ENCODE data around the gene TTN. TPM values are rescaled to one million over a fixed set of nuclear protein-coding genes. Genes with fewer than 3 reads are reported as not detected.

Gene TTN
- total RNA-seq, 3 donors from 2014 or later (not counting 1 experiment from before 2014, with no cell fraction given): 2.5 to 4.2 (median 3.7) TPM

DNA sequence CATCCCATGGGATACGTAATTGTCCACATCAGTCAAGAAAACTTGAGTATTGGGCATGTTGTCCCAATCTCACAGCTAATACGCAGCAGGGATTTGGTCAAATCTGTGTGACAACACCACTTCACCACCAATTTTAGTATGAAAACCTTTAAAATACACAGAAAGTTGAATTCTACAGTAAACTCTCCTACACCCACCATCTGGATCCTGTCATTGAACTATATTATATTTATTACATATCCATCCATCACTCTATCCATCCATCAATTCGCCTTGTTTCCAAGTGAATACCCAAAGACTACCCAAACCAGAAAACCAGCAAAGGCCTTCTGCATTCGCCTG lies 328.0 kb downstream of the TTN start:
- no peaks in the 10 kb centered on the region for H3K36me3 ChIP-seq (ENCODE audit: control insufficient read depth, insufficient read depth, low read length)
- WGBS (ENCODE audit: insufficient coverage): 48% methylated on average over 3 of the region's 4 CpGs
- no peaks in the 10 kb centered on the region for H3K9me3 ChIP-seq (ENCODE audit: control insufficient read depth, insufficient read depth, low read length)
- peak overlapping the region; percentile 83 for H3K27ac ChIP-seq (ENCODE audit: low read length)
- Mint-ChIP-seq H3K4me3 (peak overlapping the region; percentile 98), H3K36me3 (no peaks in the 10 kb centered on the region), H3K27ac (peak overlapping the region; percentile 97 to 99), H3K27me3 (ENCODE audit: low read depth in 2 of 2) (no peaks in the 10 kb centered on the region), H3K9me3 (no peaks in the 10 kb centered on the region), H3K4me1 (peaks cover 38 to 50% of the 10 kb centered on the region in 2 donors)
- ATAC-seq (no peak), DNase-seq (no peak)
- H3K27me3 ChIP-seq (ENCODE audit: control insufficient read depth, insufficient read depth, low read length): no peaks in the 10 kb centered on the region
- peak overlapping the region; percentile 67 for H3K4me3 ChIP-seq (ENCODE audit: low read length)
- intact Hi-C loops (cut with micrococcal nuclease): loop anchor here (2.0 to 5.0 kb wide), 2 partner anchors 64 to 1528 kb away; partner anchors contain the start of gene CWC22
- TF ChIP-seq CTCF (IDR thresholded peaks at IDR 0.05): no peak
- H3K4me1 ChIP-seq (ENCODE audit: control insufficient read depth, insufficient read depth, low read length): peaks cover 32% of the 10 kb centered on the region

DNA sequence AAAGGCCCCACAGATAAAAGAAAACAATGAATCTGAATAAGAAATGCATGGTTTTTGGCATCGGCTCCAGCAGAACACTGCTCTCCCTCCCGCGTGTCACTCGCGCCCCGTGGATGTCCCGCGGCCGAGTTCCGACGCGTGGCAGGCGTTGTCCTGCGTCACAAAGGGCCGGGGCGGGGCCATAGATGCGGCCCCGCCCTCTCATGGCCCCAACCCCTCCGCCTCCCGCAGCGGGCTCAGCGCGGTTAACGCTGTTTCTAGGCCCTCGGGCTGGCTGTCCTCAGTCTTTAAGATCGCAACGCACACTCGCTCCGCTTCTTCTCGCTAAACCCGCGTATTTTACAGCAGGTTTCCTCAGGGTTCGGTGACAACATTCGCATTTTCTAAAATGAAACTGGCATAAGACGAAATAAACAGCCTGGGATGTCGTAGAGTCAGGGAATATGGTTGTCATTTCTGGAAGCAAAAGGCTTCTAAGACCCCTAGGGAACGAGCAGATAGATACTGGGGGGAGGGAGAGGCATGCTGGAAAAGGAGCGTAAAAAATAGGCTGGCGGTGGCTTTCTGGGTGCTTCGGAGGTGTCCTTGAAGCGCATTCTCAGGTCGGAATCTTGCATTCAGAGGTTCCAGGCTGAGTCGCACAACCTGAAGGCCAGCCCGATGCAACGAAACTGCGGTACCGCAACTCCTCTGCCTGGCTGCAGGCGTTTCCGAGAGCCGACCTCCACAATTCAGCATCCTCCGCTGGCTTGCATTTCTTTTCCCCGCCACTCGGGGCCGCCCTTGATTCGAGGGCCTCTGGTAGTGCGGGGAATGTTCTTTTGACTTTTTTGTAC lies 328.6 kb downstream of the TTN start, which contains the start of gene FKBP7:
Gene FKBP7, minus strand, starts transcription at position 162 of the 836 bp plus-strand sequence. Its CDS starts 101 bp downstream, at position 61.
- Mint-ChIP-seq H3K36me3 (no peaks in the 10 kb centered on the region), H3K27ac (peak within 1 kb of the TSS; percentile 97 to 99)

GRCh38 chr2:178478130-178478438 lies 329.1 kb downstream of the TTN start:
- H3K4me3 ChIP-seq (ENCODE audit: low read length): peak overlapping the region; percentile 67
- H3K27ac ChIP-seq (ENCODE audit: low read length): peak overlapping the region; percentile 83
- DNase-seq (no peak), ATAC-seq (peak in 1 of 3 donors; percentile 0)
- WGBS (ENCODE audit: insufficient coverage): 2% methylated on average over 10 of the region's 10 CpGs
- H3K4me1 ChIP-seq (ENCODE audit: control insufficient read depth, insufficient read depth, low read length): peaks cover 32% of the 10 kb centered on the region
- no peak for TF ChIP-seq CTCF (IDR thresholded peaks at IDR 0.05)
- H3K4me1 Mint-ChIP-seq: peaks cover 38 to 42% of the 10 kb centered on the region in 2 donors
- H3K9me3 ChIP-seq (ENCODE audit: control insufficient read depth, insufficient read depth, low read length): no peaks in the 10 kb centered on the region
- peak overlapping the region; percentile 98 for H3K4me3 Mint-ChIP-seq
- H3K27me3 Mint-ChIP-seq (ENCODE audit: low read depth in 2 of 2): no peaks in the 10 kb centered on the region
- H3K9me3 Mint-ChIP-seq: no peaks in the 10 kb centered on the region
- H3K36me3 ChIP-seq (ENCODE audit: control insufficient read depth, insufficient read depth, low read length): no peaks in the 10 kb centered on the region
- intact Hi-C loops (cut with micrococcal nuclease): loop anchor here (1.0 to 5.0 kb wide), 4 partner anchors 27 to 1529 kb away; partner anchors contain the start of genes CWC22, PJVK and PRKRA
- H3K27ac Mint-ChIP-seq: peak overlapping the region; percentile 97 to 99
- H3K36me3 Mint-ChIP-seq: no peaks in the 10 kb centered on the region
- no peaks in the 10 kb centered on the region for H3K27me3 ChIP-seq (ENCODE audit: control insufficient read depth, insufficient read depth, low read length)

More for the DNA sequence above, 328.6 kb downstream of the TTN start, which contains the start of gene FKBP7:
- Mint-ChIP-seq H3K4me1 (peaks cover 38 to 44% of the 10 kb centered on the region in 2 donors), H3K4me3 (peak within 1 kb of the TSS; percentile 98), H3K27me3 (ENCODE audit: low read depth in 2 of 2) (no peaks in the 10 kb centered on the region), H3K9me3 (no peaks in the 10 kb centered on the region)
- Histone ChIP-seq H3K9me3 (ENCODE audit: control insufficient read depth, insufficient read depth, low read length) (no peaks in the 10 kb centered on the region), H3K36me3 (ENCODE audit: control insufficient read depth, insufficient read depth, low read length) (no peaks in the 10 kb centered on the region), H3K27me3 (ENCODE audit: control insufficient read depth, insufficient read depth, low read length) (no peaks in the 10 kb centered on the region), H3K4me3 (ENCODE audit: low read length) (peak within 1 kb of the TSS; percentile 67), H3K4me1 (ENCODE audit: control insufficient read depth, insufficient read depth, low read length) (peaks cover 32% of the 10 kb centered on the region), H3K27ac (ENCODE audit: low read length) (peak within 1 kb of the TSS; percentile 83)
- intact Hi-C loops (cut with micrococcal nuclease): loop anchor here (1.0 to 5.0 kb wide), 4 partner anchors 27 to 1529 kb away; partner anchors contain the start of genes CWC22, PJVK and PRKRA
- WGBS (ENCODE audit: insufficient coverage): under 1% methylated on average over 56 of the region's 56 CpGs
- peak; percentile 60 for TF ChIP-seq CTCF (IDR thresholded peaks at IDR 0.05)
- peak; percentile 83 to 95 for DNase-seq
- ATAC-seq: peak; percentile 80 to 92 (median 81)
